Renal cortical epithelial cell (primary cell): ENCODE measurements around the gene UGCG. TPM values are rescaled to one million over a fixed set of nuclear protein-coding genes. Genes with fewer than 3 reads are reported as not detected.

Source experiments
- DNase-seq: peaks from one replicate; pipeline ENCODE4 v3.0.0-alpha.2; 2011; ENCODE audit warnings: low read depth
- total RNA-seq: library from RNA; depleted of rRNA; stranded (reverse); fragments of >200 nt; gene quantifications from 2 replicates; pipeline ENCODE4 v1.2.3, GENCODE V29; 2014

UGCG gene
- total RNA-seq, 1 donor from 2014 or later, result 503 TPM

GRCh38 chr9:111984086-111984802 is 87.6 kb downstream of the UGCG start:
- DNase-seq, result no peak

Other genes starting within 250 kb of the UGCG start
- 114 and 126 TPM in 2 replicates for gene GNG10, start 235.2 kb upstream of the UGCG start, total RNA-seq
- gene SHOC1, start 101.9 kb upstream of the UGCG start, total RNA-seq, result 0.30 TPM in 1 of 2 replicates, not detected in the other